Activated effector memory CD4-positive, alpha-beta T cell treated with Interleukin-2 at 50 U/mL for 16 hours (primary cell): ENCODE measurements around the gene POLR1A.
"Not testable (repeated sequence)": the region's sequence is repeated elsewhere in the genome, so short reads cannot be mapped to it uniquely, and the experiment has no call there.

Experiments used
- DNase-seq: peaks from one replicate; pipeline ENCODE4 v3.0.0-alpha.2; 2020

POLR1A gene

DNA sequence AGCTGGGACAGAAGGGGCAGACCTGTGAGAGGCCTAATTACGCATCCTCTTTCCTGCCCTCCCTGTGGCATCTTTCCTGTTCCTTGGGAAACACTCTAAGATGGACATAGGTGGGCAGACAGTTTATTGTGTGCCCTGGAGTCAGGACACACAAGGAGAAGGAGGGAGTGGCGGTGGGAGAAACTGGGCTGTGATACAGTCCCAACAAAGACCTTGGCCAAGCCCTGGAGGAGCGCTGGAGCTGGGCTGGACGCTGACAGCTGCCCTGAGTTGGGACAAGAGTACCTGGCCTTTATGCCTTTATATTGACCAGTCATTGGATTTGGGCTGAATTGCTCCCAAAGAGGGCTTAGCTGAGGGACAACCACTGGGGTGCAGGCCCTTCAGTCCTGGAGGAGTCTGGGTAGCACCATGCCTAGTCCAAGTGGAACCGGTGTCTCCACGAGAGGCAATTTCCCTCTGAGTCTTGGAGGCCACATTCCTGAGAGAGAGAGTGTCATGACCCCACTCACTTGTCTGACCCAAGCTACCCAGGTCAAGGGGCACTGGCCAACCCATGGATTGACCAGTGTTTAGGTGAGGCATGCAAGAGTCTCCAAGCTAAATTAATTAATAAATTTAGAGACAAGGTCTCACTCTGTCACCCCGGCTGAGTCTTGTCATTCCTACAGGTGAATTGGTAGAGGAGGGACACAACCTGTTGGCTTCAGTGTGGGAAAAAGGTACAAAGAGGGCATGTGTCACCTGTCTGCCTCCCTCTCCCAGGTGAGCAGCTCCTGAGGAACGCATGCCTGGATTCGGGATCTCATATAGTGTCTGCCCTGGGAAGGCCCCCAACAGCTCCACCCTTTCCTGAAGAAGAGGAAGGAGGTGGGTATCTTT is 109.8 kb downstream of the POLR1A start:
- no peak for DNase-seq

- DNase-seq, result no peak
Observed at GRCh38 chr2:85994897-85995647, 110.6 kb downstream of the POLR1A start.

DNA sequence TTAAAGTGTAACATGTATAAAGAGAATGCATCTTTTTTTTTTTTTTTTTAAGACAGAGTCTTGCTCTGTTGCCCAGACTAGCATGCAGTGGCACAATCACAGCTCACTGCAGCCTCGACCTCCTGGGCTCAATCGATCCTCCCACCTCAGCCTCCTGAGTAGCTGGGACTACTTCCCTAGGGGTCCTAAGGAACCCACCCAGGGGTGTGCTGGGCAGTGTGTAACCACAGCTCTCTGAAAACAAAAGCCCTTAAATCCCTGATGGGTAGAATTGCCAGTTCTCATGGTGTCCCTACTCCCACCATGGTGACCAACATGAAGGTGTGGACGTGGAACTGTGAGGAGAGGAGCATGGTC is 111.3 kb downstream of the POLR1A start:
- no peak for DNase-seq

GRCh38 chr2:85992611-85993010 is 113.1 kb downstream of the POLR1A start:
- no peak for DNase-seq

GRCh38 chr2:85992053-85992452 is 113.6 kb downstream of the POLR1A start:
- DNase-seq, result not testable (repeated sequence)

GRCh38 chr2:85990084-85990483 is 115.6 kb downstream of the POLR1A start:
- no peak for DNase-seq

DNA sequence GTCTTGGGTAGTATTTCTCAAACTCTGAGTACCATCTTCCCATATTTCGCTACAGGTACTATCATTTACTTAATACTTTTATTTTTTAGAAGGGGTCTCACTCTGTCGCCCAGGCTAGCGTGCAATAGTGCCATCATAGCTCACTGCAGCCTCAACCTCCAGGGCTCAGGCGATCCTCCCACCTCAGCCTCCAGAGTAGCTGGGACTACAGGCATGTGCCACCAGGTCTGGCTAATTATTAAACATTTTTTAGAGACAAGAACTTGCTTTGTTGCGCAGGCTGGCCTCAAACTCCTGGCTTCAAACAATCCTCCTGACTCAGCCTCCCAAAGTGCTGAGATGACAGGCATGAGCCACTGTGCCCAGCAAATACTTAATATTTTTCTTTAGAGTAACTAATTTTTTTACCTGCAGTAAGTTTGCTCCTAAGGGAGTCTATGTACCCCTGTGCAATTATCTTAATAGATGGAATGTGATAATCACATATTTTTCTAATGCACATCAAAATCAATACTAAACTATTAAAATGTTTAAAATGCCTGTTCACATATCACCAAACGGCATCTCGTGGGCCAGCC is 116.3 kb downstream of the POLR1A start:
- DNase-seq, result no peak

DNA sequence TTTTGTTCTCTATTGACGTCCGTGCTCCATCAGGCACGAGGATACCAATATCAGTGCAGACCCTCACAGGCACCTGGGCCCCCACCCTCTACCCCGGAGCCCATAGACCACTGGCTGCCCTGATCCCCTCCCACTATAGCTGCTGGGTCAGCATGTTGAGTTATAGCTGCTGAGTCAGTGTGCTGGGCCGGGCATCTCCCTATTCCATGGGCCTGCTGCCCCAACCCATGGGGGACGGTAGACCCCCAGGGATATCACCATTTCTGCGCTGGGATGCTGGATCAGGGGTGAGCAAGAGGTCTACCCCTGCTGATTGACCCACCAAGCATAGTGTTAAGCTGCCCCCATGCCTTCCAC is 116.8 kb downstream of the POLR1A start:
- no peak for DNase-seq

DNA sequence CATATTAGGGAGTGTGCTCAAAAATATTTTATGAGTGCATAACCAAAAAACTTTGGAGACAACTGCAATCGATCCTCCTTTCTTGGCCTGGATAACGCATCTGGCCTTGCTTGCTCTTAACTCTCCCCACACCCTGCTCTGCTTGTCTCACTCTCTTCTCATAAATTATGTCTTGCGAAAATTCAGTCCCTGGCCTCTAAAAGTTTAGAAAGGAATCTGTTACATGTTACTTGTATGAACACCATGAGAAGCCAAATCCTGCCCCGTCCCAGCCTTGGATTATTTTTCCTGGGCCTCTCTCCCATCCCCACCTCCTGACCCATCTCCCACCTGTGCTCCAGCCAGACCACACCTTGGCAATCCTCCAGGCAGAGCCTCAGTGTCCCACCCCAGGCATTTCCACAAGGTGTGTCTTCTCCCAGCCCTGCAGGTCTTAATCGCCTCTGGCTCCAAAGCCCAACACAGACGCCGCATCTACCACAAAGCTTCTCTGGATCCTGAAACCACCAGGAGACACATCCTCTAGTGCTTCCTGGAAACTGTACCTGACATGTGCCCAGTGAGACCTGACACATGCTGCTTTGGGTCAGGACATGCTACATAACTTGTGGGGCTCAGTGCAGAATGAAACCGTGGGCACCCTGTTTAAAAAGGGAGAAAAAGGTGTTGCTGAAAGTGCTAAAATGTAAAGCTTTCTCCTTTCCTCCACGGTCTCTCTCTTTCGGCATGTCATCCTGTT is 117.3 kb downstream of the POLR1A start:
- no peak for DNase-seq

DNA sequence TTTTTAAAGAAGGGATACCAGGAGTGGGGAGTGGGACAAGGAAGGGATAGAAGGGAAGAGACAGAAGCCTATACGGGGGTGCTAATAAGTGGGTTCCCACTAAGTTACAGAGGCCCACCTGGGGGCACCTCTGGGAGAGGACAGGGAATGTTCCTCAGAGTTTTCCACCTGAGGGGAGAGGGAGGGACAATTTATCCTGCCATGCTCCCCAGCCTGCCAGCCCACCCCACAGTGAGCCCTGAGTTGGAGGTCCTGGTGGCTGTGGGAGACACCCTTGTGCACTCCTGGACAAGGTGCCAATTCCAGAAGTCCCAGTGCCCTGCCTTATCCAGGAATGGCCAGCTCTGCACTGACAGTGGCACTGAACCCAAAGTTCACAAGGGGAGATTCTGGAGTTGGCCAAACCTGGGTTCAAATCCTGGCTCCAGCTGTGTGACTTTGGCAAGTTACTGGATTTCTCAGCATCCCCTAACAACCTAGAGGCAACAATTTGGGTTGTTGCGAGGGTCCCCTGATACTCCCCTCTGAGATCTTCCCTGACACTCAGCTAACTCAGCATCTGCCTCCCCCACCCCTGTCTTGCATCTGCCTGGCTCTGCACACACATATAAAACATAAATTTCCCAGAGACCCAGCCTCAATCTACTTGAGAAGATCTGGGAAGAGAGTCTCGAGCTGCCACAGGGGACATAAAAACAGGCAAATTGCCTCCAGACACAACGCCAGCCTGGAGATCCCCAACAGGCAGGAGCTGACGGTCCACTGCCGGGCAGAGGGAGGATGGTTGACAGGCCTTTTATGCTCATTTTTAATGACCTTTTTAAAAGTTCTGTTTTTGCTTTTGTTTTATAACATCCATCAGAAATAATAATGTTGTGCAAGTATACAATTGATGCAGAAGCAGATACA is 118.2 kb downstream of the POLR1A start:
- no peak for DNase-seq

GRCh38 chr2:85986121-85986520 is 119.6 kb downstream of the POLR1A start:
- no peak for DNase-seq

- DNase-seq, result no peak
Observed at GRCh38 chr2:85984788-85985187, 120.9 kb downstream of the POLR1A start.

DNA sequence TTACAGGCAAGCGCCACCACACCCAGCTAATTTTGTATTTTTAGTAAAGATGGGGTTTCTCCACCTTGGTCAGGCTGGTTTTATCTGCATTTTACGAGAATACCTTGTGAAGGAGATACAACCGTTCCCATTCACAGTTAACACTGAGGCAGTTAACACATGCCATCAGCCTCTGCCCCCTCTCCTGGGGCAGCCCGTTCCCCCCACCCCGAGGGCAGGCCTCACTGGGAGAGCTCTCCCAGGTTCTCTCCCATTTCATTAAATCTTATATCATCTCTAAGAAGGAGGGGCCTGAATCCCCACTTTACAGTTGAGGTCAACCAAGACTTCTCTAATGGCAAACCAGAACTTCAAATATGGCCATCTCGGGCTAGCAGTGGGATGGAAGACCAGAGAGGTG is 121.9 kb downstream of the POLR1A start:
- DNase-seq, result no peak

- no peak for DNase-seq
Observed at GRCh38 chr2:85981579-85982247, 124.0 kb downstream of the POLR1A start.

DNA sequence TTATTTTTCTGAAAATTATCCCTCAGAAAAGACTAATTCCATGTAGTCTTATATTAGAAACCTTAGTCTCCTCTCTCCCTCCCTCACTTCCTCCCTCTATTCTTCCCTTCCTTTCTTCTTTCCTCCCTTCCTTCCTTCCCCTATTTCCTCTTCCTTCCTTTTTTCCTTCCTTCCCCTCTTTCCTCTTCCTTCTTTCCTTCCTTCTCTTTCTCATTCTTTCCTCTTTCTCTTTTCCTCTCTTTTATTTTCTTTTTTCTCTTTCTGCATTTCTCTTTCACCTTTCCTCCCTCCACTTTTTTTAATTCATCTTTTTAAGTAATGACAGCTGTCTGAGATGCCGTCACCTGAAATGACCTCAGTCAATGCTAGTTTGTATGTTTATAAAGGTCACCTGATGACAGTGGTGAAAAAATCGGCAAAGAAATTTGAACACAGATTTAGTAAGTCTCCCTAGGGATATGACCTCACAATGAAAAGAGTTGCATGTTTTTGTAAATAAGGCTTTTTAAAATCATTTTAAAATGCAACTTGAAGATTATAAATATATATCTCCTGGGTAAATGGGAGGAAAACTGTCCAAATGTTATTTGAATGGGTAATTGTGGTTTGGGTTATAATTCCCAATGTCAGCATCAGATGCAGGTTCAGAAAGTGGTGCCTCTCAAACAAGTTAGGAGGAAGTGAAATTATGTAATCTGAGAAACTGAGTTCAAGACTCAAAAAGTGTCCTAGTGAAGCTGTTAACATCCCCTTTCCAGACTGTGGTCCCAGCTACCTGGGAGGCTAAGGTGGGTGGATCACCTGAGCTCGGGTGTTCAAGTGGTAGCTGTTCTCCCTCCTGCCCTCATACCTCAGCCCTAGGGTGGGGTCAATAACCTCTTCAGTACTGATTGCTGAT is 126.6 kb downstream of the POLR1A start:
- no peak for DNase-seq

GRCh38 chr2:85976106-85976920 is 129.4 kb downstream of the POLR1A start:
- DNase-seq, result no peak

GRCh38 chr2:85975581-85975980 is 130.1 kb downstream of the POLR1A start:
- no peak for DNase-seq

DNA sequence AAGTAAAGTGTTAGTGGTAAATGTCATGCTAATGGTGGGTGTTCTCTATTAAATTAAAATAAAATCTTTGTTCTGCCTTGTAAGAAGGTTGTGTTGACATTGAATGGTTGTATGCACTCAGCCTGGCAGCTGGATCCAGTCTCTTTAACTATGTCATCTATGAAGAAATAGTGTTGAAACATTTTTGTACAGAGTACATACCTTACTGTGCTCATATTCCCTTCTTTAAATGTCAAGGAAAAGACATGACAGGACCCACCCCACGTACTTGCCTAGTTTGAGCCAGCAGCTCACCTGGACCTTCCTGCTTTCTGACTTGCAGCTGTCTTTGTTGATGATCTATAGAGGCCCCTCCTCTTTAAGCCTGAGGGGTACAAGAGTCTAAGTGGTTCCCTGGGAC is 131.3 kb downstream of the POLR1A start:
- DNase-seq, result no peak

- DNase-seq, result no peak
Observed at GRCh38 chr2:85972355-85972754, 133.3 kb downstream of the POLR1A start.

DNA sequence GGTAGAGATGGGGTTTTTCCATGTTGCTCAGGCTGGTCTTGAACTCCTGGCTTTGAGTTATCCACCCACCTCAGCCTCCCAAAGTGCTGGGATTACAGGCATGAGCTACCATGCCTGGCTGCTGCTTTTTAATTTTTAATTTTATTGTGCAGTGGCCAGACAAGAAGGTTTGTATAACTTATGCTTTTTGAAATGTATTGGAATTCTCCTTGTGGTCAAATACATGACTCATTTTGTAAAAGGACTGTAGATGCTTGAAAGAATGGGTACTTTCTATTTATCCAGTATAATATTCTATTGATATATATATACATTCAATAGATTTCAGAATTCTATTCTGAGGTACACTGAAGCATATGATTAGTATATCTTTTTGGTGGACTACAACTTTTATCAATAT is 134.3 kb downstream of the POLR1A start:
- DNase-seq, result no peak
